ENCODE data around the gene PIGU.

The PIGU gene

DNA sequence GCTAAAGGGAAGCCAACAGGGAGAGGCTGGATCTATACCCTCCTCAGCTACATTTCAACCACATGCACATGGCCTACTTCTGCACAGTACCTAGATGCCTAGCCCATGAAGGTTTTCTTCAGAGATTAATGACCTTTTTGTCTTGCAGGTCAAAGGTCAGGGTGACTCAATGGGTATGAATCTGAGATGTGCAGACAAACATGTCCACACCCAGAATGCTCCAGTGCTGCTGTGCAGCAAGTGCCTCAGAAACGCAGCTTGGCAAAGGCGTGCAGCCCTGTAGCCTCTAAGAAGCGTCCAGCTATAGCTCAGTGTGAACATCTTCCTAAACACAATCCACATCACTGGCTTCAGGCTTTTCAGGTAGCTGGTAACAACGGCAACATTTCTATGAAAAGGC, 94.0 kb downstream of the PIGU start:
- TF ChIP-seq CTCF (IDR thresholded peaks at IDR 0.05; ENCODE audit: insufficient read depth, low read length) (no peak), POLR2AphosphoS5 (IDR thresholded peaks at IDR 0.05; ENCODE audit: low read depth) (no peak), GABPA (IDR thresholded peaks at IDR 0.05; ENCODE audit: low read depth) (no peak), SPI1 (IDR thresholded peaks at IDR 0.05; ENCODE audit: borderline replicate concordance, low read depth) (no peak), REST (IDR thresholded peaks at IDR 0.05; ENCODE audit: insufficient replicate concordance, low read depth) (no peak)
- no peak for DNase-seq (ENCODE audit: low read depth in 1 of 2, low spot score in 1 of 2)
- Histone ChIP-seq H3K27me3 (ENCODE audit: insufficient read depth, poor library complexity, severe bottlenecking) (no peaks in the 10 kb centered on the region), H3K4me3 (replicated peaks; ENCODE audit: insufficient read depth, low read length) (no peak overlapping the region), H3K27ac (replicated peaks) (no peak overlapping the region)

GRCh38 chr20:34582221-34582620, 94.7 kb downstream of the PIGU start:
- Histone ChIP-seq H3K27ac (replicated peaks) (no peak overlapping the region), H3K27me3 (ENCODE audit: insufficient read depth, poor library complexity, severe bottlenecking) (no peaks in the 10 kb centered on the region), H3K4me3 (replicated peaks; ENCODE audit: insufficient read depth, low read length) (no peak overlapping the region)
- no peak for TF ChIP-seq REST (IDR thresholded peaks at IDR 0.05; ENCODE audit: insufficient replicate concordance, low read depth)
- no peak for TF ChIP-seq SPI1 (IDR thresholded peaks at IDR 0.05; ENCODE audit: borderline replicate concordance, low read depth)
- TF ChIP-seq GABPA (IDR thresholded peaks at IDR 0.05; ENCODE audit: low read depth) = no peak
- no peak for TF ChIP-seq CTCF (IDR thresholded peaks at IDR 0.05; ENCODE audit: insufficient read depth, low read length)
- TF ChIP-seq POLR2AphosphoS5 (IDR thresholded peaks at IDR 0.05; ENCODE audit: low read depth) = no peak
- DNase-seq (ENCODE audit: low read depth in 1 of 2, low spot score in 1 of 2) = no peak

- H3K27me3 ChIP-seq (ENCODE audit: insufficient read depth, poor library complexity, severe bottlenecking) = no peaks in the 10 kb centered on the region
- no peak overlapping the region for H3K27ac ChIP-seq (replicated peaks)
- no peak overlapping the region for H3K4me3 ChIP-seq (replicated peaks; ENCODE audit: insufficient read depth, low read length)
These were observed 95.3 kb downstream of the PIGU start for GRCh38 chr20:34581341-34582184.

More at GRCh38 chr20:34581341-34582184, 95.3 kb downstream of the PIGU start:
- TF ChIP-seq GABPA (IDR thresholded peaks at IDR 0.05; ENCODE audit: low read depth) = no peak
- TF ChIP-seq REST (IDR thresholded peaks at IDR 0.05; ENCODE audit: insufficient replicate concordance, low read depth) = no peak
- no peak for TF ChIP-seq CTCF (IDR thresholded peaks at IDR 0.05; ENCODE audit: insufficient read depth, low read length)
- TF ChIP-seq POLR2AphosphoS5 (IDR thresholded peaks at IDR 0.05; ENCODE audit: low read depth) = no peak
- TF ChIP-seq SPI1 (IDR thresholded peaks at IDR 0.05; ENCODE audit: borderline replicate concordance, low read depth) = no peak
- no peak for DNase-seq (ENCODE audit: low read depth in 1 of 2, low spot score in 1 of 2)

Measured in HL-60 (cell line).